GOT3 (cell line): ENCODE data around the gene SLCO1C1.

Experiments
- DNase-seq: peaks from one replicate; lab custom pipeline; 2025; ENCODE audit warnings: mixed read lengths; lab: John Stamatoyannopoulos, UW

Gene SLCO1C1

DNA sequence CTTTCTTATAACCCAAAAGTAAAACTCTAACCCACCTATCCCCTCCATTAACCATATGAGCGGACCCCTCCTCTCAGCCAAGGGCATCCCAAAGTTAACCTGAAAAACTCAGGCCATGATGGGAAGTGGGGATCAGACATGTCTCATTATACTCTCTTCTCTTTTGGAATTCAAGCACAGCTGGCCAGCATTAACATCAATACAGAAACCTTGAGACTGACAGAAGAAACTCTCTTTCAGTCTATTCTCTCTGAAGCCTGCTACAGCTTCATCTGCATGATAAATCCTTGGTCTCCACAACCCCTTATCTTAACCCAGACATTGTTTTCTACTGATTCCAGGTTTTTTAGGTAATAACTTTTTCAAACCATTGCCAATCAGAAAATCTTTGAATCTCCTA lies 97.8 kb downstream of the SLCO1C1 start:
- no peak for DNase-seq

DNA sequence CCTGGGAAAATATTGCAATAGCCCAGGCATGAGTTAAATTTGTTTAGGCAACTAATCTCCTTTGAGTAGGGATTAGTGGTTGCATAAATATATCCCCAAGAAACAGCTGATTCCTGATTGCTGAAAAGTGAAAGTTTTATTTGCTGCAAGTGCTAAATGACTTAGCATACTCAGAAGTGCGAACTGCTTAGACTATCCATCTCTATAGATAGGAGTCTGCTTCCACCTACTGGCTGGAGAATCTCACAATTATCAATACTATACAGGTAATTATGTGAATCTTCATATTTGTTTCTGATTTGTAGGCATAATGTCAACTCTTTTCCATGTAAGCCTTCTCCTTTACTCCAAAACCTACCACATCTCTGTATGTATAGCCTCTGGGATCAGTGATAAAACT lies 103.4 kb downstream of the SLCO1C1 start:
- DNase-seq: no peak

DNA sequence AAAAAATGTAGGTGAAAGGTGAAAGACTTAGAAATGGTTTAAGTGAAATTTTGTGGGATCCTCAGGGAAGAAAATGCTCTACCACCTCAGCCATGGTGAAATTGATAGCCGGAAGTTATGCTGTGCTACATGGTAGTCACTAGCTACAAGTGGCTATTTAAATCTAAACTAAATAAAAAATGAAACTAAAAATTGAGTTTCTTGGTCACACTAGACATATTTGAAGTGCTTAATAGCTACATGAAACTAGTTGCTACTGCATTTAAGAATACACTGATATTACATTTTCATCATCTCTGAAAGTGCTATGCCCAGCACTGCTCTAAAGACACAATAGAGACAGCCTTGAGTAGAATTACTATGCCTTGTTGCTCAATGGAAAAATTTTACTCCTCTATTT lies 105.0 kb downstream of the SLCO1C1 start:
- DNase-seq: no peak

DNA sequence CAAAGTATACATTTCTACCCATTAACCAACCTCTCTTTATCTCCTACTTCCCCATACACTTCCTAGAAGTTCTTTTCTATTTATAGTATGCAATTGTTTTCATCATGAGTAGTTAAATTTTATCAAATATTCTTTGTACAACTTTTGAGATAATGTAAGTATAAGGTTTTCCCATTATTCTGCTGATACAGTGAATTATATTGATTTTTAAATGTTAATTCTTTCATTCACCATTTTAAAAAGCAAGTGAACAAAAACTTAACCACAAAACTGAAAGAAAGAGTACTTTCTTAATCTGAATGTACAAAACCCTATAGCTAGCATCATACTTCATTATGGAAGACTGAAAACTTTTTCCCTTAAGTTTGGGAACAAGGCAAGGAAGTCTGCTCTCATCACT lies 105.9 kb downstream of the SLCO1C1 start:
- no peak for DNase-seq
